Kidney epithelial cell (primary cell): Measurements from ENCODE around the gene MAD1L1. TPM values are rescaled to one million over a fixed set of nuclear protein-coding genes. Genes with fewer than 3 reads are reported as not detected.

ENCODE experiments used
- DNase-seq: peaks from one replicate; pipeline ENCODE4 v3.0.0-alpha.2; 2010; ENCODE audit warnings: low read depth
- H3K27me3 ChIP-seq: 2 replicates; pipeline ENCODE4 v1.6.0; 2011; ENCODE audit warnings: low read length; ENCODE audit not compliant: control insufficient read depth, insufficient read depth
- H3K36me3 ChIP-seq: 2 replicates; pipeline ENCODE4 v1.5.1; 2011; ENCODE audit warnings: low read length; ENCODE audit not compliant: control insufficient read depth, insufficient read depth
- H3K4me3 ChIP-seq: 2 replicates; pipeline ENCODE4 v1.5.1; 2011; ENCODE audit warnings: low read depth, mild to moderate bottlenecking, control low read depth, low read length
- total RNA-seq: library from RNA; depleted of rRNA; stranded (reverse); fragments of >200 nt; gene quantifications from 2 replicates; pipeline ENCODE4 v1.2.3, GENCODE V29; 2015
- TF ChIP-seq, protein P1 (sequence below): IDR thresholded peaks from 2 replicates; pipeline ENCODE4 v1.5.1; 2011; ENCODE audit warnings: mild to moderate bottlenecking, moderate library complexity, low read length, control low read depth, inconsistent platforms; ENCODE audit not compliant: insufficient read depth, poor library complexity, severe bottlenecking

Gene MAD1L1
- total RNA-seq, 1 donor from 2014 or later = 61.2 TPM

DNA sequence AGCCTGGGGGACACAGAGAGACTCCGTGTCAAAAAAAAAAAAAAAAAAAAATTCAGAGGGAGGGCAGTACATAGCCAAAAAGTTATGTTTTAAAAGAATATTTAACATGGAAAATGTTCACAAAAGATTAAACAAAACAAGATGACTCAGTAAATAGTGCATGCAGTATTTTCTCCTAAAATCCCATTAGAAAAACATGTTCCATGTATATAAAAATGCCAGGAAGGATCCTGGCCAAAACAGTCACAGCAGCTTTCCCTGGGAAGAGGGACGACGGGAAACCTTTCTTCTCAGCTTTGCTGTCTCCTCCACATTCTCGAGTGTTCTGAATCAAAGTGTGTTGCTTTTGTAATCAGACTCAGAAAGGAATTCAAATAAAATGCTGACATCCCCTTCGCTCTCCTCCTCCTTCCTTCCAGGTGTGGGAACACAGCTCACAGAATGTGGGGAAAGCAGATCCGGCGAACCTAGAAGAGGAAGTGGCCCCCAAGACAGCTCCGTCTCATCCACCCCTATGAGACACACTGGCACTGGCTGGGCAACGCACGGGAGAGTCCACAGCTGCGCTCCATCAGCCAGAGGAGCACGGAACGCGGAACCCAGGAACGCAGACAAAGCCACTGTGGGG lies 139.4 kb downstream of the MAD1L1 start:
- Histone ChIP-seq H3K36me3 (no peaks in the 10 kb centered on the region), H3K4me3 (no peak overlapping the region), H3K27me3 (no peaks in the 10 kb centered on the region)
- TF ChIP-seq, protein P1, sequence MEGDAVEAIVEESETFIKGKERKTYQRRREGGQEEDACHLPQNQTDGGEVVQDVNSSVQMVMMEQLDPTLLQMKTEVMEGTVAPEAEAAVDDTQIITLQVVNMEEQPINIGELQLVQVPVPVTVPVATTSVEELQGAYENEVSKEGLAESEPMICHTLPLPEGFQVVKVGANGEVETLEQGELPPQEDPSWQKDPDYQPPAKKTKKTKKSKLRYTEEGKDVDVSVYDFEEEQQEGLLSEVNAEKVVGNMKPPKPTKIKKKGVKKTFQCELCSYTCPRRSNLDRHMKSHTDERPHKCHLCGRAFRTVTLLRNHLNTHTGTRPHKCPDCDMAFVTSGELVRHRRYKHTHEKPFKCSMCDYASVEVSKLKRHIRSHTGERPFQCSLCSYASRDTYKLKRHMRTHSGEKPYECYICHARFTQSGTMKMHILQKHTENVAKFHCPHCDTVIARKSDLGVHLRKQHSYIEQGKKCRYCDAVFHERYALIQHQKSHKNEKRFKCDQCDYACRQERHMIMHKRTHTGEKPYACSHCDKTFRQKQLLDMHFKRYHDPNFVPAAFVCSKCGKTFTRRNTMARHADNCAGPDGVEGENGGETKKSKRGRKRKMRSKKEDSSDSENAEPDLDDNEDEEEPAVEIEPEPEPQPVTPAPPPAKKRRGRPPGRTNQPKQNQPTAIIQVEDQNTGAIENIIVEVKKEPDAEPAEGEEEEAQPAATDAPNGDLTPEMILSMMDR = no peak
- DNase-seq = no peak

DNA sequence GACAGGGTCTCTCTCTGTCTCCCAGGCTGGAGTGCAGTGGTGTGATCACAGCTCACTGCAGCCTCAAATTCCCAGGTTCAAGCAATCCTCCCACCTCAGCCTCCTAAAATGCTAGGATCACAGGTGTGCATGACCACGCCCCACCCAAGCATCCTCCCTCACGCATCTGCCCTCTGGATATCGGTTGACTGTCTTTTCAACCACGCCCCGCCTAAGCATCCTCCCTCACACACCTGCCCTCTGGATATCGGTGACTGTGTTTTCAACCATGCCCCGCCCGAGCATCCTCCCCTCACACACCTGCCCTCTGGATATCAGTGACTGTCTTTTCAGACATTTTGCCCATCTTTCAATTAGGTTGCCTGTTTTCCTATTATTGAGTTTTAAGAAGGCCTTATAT lies 140.5 kb downstream of the MAD1L1 start:
- no peak for DNase-seq
- TF ChIP-seq, protein P1 = no peak
- Histone ChIP-seq H3K27me3 (no peaks in the 10 kb centered on the region), H3K36me3 (no peaks in the 10 kb centered on the region), H3K4me3 (no peak overlapping the region)

DNA sequence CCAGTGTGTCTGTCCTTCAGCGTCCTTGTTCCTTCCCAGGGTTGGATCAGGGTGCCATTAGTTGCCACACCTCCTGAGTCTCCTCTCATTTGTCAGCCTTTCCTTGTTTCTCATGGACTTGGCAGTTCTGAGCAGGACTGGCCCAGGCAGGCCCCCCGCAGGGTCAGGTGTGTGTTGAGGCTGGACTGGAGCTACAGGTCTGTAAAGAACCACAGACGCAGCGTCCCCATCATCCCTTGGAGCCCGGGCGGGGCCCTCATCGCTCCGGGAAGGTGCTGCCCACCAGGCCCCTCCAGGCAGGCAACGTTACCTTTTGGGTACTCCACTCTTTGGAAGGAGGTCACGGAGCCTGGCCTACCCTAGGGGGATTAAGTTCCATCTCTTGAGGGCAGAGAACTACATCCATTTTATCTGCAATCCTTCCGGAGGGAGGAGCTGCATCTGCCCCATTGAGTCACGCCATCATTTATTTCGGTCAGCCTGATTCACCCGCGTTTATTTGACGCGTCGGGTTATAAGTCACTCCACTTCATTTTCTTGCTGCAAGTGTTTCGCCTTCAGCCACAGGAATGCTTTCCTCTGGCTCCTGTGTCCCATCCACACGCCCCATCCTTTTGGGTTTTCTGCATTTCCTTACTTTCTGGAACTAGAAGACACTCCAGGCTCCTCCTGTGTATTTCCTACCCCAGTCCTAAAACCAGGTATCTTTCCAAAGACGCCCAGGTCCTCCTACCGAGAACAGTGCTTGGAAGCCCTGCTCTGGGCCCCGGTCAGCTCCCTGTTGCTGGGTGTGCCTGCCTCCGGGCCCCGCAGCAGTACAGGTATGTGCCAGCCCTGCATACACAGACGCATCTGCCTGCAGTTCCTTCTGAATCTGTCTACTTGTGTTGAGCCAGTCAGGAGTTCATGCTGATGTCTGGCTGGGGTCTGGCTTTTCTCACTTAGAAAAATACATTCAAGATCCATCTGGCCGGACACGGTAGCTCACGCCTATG lies 141.9 kb downstream of the MAD1L1 start:
- no peaks in the 10 kb centered on the region for H3K27me3 ChIP-seq
- H3K36me3 ChIP-seq = no peaks in the 10 kb centered on the region
- no peak for DNase-seq
- TF ChIP-seq, protein P1 = no peak
- H3K4me3 ChIP-seq = no peak overlapping the region

DNA sequence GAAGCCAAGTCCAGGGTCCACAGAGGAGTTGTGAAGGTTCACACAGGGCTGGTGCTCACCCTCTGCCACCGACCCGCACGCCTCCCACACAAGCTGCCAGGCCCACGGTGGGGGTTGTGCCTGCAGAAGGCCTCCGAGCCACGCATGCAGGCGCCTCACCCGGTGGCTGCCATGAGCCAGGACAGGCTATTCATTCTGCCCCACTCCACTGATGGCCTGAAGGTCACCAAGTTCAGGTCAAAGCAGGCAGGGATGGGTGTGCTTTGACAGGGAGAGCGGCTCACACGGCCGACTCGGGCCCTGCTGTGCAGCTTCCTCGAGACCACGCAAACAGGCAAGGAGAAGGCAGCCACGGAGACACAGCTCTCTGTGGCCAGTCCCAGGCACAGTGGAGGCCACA lies 143.9 kb downstream of the MAD1L1 start:
- Histone ChIP-seq H3K36me3 (no peaks in the 10 kb centered on the region), H3K27me3 (no peaks in the 10 kb centered on the region), H3K4me3 (no peak overlapping the region)
- TF ChIP-seq, protein P1 = no peak
- no peak for DNase-seq

DNA sequence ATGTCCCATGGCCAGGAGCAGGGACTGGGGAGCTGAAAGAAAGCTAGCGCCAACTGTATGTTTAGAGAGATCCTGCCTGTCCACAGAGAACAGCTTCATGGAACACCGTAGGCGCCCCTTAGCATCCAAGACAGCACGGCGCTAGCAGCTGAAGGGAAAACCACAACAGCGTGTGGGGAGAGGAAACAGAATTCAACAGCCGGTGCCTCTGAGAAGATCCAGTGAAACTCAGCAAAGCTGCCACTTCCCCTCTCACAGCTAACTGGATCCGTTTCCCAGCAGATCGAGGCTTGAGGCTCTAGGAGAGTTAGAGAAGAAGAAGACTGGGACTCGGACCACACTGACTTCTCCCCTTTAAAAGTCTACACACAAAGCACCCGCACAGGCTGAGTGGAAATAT lies 145.0 kb downstream of the MAD1L1 start:
- H3K27me3 ChIP-seq = no peaks in the 10 kb centered on the region
- no peak for DNase-seq
- TF ChIP-seq, protein P1 = no peak

More for the DNA sequence above, 145.0 kb downstream of the MAD1L1 start:
- H3K4me3 ChIP-seq = no peak overlapping the region
- H3K36me3 ChIP-seq = no peaks in the 10 kb centered on the region
